Activated CD4-positive, alpha-beta memory T cell treated with anti-CD3 and anti-CD28 coated beads for 36 hours (primary cell): ENCODE measurements around the gene NOS1AP. TPM values are rescaled to one million over a fixed set of nuclear protein-coding genes. Genes with fewer than 3 reads are reported as not detected.

Experiments
- CTCF ChIA-PET: fragments of 350-600 bp; sonication (Branson Sonifier 250); formaldehyde crosslinking; loops from one replicate; lab custom pipeline; 2021; ENCODE audit warnings: antibody characterized with exemption, inconsistent platforms; lab: Charles Lee
- POLR2A ChIA-PET: fragments of 350-600 bp; sonication (Branson Sonifier 250); formaldehyde crosslinking; loops from one replicate; lab custom pipeline; 2021; ENCODE audit warnings: antibody characterized with exemption; lab: Charles Lee
- DNase-seq: peaks from one replicate; pipeline ENCODE4 v3.0.0-alpha.2; 2020
- H3K27ac Mint-ChIP-seq: one replicate; pipeline ENCODE4 v1.8.0; 2021; ENCODE audit warnings: mixed read lengths
- H3K27me3 Mint-ChIP-seq: one replicate; pipeline ENCODE4 v1.8.0; 2021; ENCODE audit warnings: mixed read lengths
- H3K36me3 Mint-ChIP-seq: one replicate; pipeline ENCODE4 v1.8.0; 2021; ENCODE audit warnings: mixed read lengths
- H3K4me1 Mint-ChIP-seq: one replicate; pipeline ENCODE4 v1.8.0; 2021; ENCODE audit warnings: low read depth, mixed read lengths
- H3K4me3 Mint-ChIP-seq: one replicate; pipeline ENCODE4 v1.8.0; 2021; ENCODE audit warnings: mild to moderate bottlenecking, mixed read lengths
- H3K9me3 Mint-ChIP-seq: one replicate; pipeline ENCODE4 v1.8.0; 2021; ENCODE audit warnings: mixed read lengths
- intact Hi-C: fragments of 100-400 bp; cut with micrococcal nuclease; formaldehyde crosslinking; loops from one replicate; pipeline ENCODE4 v1.15.1; 2023
- total RNA-seq, 2 experiments: library from RNA; stranded (reverse); gene quantifications; one replicate each; pipeline ENCODE4 v1.2.3, GENCODE V29; 2021

The NOS1AP gene
- total RNA-seq, 2 experiments from 2014 or later, result 0.12 TPM; not detected in 1

DNA sequence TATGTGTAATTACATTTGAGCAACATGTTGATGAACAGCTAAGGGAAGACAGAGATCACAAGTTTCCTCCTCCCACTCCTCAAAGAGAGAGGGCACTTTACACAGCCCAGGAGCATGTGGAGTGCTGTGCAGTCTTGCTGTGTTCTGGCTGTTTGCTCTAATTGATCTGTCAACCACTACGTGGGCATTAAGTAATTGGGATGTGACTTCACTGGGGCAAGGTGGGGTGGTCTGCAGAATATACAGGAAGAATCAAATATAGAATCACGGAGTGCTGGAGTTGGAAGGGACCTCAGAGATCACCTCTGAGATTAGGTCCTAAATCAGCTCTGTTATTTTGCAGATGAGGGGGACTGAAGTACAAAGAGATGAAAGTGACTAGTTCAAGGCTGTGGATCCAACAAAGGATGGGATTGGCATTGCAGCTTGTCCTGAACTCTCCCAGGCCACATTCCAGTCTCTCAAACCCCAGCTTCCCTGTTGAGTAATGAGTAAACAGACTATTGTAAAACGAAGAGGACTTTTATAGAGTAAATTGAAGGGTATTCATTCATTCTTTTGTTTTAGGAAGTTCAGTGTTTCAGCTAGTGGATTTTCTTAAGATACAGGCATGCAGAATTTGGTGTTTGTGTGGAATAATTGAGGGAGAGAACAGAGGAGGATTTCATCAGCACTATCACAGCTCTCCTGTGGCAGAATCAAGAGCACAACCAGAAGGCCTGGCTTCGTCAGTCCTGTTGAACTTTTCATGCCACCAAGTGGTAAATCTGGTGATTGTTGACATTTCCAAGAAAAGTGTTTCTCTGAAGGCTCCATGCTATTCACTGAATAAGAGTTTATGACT, 22.4 kb downstream of the NOS1AP start:
- intact Hi-C loops, result no loop called here
- POLR2A ChIA-PET, result no interaction called here
- DNase-seq, result no peak
- Mint-ChIP-seq H3K9me3 (no peaks in the 10 kb centered on the region), H3K4me3 (no peak overlapping the region), H3K4me1 (no peaks in the 10 kb centered on the region), H3K36me3 (no peaks in the 10 kb centered on the region), H3K27me3 (peaks cover 5% of the 10 kb centered on the region), H3K27ac (no peak overlapping the region)
- CTCF ChIA-PET, result no interaction called here

DNA sequence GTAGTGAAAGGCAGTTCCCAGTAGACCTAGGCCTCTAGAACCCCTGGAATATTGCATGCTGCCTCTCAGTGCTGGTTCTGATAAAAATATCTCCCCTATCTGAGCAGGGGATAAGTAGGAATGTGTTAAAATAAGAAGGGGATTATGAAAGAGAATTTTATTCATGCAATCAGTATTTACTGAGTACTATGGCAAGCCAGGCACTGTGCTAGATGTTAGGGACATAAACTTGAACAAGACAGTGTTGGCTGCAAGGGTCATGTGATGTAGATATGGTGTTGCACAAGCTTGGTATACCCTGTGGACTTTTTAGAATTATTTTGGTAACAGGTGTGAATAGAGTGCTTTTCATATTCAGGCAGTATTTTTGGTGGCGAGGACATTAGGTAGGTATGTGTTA, 23.6 kb downstream of the NOS1AP start:
- no peak for DNase-seq
- Mint-ChIP-seq H3K4me3 (no peak overlapping the region), H3K36me3 (no peaks in the 10 kb centered on the region), H3K4me1 (no peaks in the 10 kb centered on the region), H3K27ac (no peak overlapping the region), H3K9me3 (no peaks in the 10 kb centered on the region), H3K27me3 (peaks cover 5% of the 10 kb centered on the region)
- POLR2A ChIA-PET, result no interaction called here
- CTCF ChIA-PET, result no interaction called here
- intact Hi-C loops, result no loop called here

DNA sequence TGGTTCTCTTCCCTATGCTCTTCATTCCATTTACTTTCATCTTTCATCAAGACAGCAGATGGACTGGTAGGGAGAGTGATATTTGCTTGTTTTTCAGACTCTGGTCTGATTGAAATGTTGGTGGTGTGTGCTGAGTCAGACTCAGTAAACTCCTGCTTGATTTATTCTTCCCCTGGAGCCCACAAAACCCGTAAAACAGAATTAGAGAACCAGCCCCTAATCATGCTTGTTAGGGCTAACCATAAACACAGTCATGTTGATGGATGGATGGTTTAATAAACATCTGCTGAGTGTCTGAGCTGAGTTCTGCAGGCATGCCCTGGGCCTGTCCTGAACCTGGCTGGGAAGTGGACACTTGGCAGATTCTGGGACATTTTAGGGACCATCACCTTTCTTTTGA, 24.8 kb downstream of the NOS1AP start:
- CTCF ChIA-PET, result no interaction called here
- Mint-ChIP-seq H3K27ac (no peak overlapping the region), H3K36me3 (no peaks in the 10 kb centered on the region)

DNA sequence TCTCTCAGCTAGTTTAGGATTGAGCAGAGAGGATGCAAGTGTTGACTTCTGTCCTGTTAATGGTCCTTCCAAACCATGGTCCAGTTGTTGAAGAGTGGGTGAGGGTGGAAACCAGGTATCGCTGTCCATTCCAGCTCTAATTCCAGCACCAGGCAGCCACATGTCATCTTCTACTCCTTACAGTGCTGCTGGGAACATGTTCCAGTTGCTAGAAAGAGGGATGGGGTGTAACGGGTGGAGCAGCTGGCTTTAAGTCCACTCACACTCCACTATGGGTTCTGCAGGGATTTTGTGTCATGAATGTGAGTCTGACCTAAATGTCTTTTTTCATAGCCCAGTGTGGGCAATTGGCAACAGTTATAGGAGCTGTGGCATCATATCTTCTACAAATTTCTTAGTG, 25.2 kb downstream of the NOS1AP start:
- H3K27ac Mint-ChIP-seq, result no peak overlapping the region
- CTCF ChIA-PET, result no interaction called here
- H3K4me3 Mint-ChIP-seq, result no peak overlapping the region
- peaks cover 6% of the 10 kb centered on the region for H3K27me3 Mint-ChIP-seq
- no peaks in the 10 kb centered on the region for H3K4me1 Mint-ChIP-seq
- POLR2A ChIA-PET, result no interaction called here
- DNase-seq, result no peak
- no peaks in the 10 kb centered on the region for H3K9me3 Mint-ChIP-seq
- intact Hi-C loops, result no loop called here
- H3K36me3 Mint-ChIP-seq, result no peaks in the 10 kb centered on the region

More for the DNA sequence above, 24.8 kb downstream of the NOS1AP start:
- intact Hi-C loops, result no loop called here
- Mint-ChIP-seq H3K4me1 (no peaks in the 10 kb centered on the region), H3K4me3 (no peak overlapping the region), H3K27me3 (peaks cover 8% of the 10 kb centered on the region), H3K9me3 (no peaks in the 10 kb centered on the region)
- POLR2A ChIA-PET, result no interaction called here
- DNase-seq, result no peak

GRCh38 chr1:162107911-162108310, 38.4 kb downstream of the NOS1AP start:
- intact Hi-C loops, result no loop called here
- POLR2A ChIA-PET, result no interaction called here

DNA sequence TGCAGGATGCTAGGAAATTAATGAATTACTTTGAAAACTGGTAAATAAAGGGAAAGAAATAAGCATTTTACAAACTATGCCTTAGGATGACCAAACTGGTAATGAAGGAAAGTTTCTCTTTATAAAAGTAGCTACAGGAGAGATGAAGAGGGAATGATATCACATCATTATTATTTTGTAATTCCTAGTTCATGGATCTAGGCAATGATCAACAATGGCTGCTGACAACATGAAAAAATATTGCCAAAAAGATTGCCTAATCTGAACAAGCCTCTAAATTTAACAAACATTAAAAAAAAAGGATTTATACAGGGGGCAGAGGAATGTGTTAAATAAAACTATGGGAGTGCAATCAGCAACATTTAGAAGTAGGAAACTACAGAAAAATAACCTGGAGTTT, 38.9 kb downstream of the NOS1AP start:
- POLR2A ChIA-PET, result no interaction called here
- peaks cover 35% of the 10 kb centered on the region for H3K27me3 Mint-ChIP-seq
- H3K9me3 Mint-ChIP-seq, result peaks cover 12% of the 10 kb centered on the region
- intact Hi-C loops, result no loop called here
- no peak overlapping the region for H3K27ac Mint-ChIP-seq
- H3K4me3 Mint-ChIP-seq, result no peak overlapping the region
- no peak for DNase-seq
- CTCF ChIA-PET, result no interaction called here
- H3K36me3 Mint-ChIP-seq, result no peaks in the 10 kb centered on the region
- H3K4me1 Mint-ChIP-seq, result no peaks in the 10 kb centered on the region

More at GRCh38 chr1:162107911-162108310, 38.4 kb downstream of the NOS1AP start:
- Mint-ChIP-seq H3K27me3 (peaks cover 36% of the 10 kb centered on the region), H3K27ac (no peak overlapping the region), H3K9me3 (peaks cover 12% of the 10 kb centered on the region), H3K36me3 (no peaks in the 10 kb centered on the region), H3K4me1 (no peaks in the 10 kb centered on the region), H3K4me3 (no peak overlapping the region)
- DNase-seq, result no peak
- CTCF ChIA-PET, result no interaction called here

GRCh38 chr1:162110910-162111309, 41.4 kb downstream of the NOS1AP start:
- Mint-ChIP-seq H3K27ac (no peak overlapping the region), H3K4me3 (no peak overlapping the region), H3K36me3 (no peaks in the 10 kb centered on the region), H3K4me1 (no peaks in the 10 kb centered on the region), H3K27me3 (peaks cover 24% of the 10 kb centered on the region), H3K9me3 (peaks cover 12% of the 10 kb centered on the region)
- intact Hi-C loops, result no loop called here
- no peak for DNase-seq
- ChIA-PET CTCF (no interaction called here), POLR2A (no interaction called here)

DNA sequence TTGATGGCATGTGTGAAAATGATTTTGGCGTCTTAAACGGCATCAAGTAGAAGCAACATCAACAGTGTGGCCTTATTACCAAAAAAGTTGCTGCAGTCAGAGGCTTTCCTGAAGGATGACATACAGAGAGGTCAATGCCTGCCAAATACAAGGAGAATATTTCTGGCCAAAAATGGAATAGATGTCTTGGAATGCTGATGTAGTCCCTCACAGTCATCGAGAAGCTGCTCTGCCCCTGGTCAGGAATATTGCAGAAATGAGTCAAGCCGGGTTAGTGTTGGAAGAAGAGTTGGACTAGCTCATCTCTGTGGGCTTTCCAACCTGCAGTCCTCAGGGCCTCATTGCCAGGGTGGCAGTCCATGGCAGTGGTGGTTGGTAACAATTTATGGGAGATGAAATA, 42.1 kb downstream of the NOS1AP start:
- ChIA-PET CTCF (no interaction called here), POLR2A (no interaction called here)
- Mint-ChIP-seq H3K4me3 (no peak overlapping the region), H3K27ac (no peak overlapping the region), H3K36me3 (no peaks in the 10 kb centered on the region), H3K27me3 (peaks cover 21% of the 10 kb centered on the region), H3K4me1 (no peaks in the 10 kb centered on the region), H3K9me3 (peaks cover 12% of the 10 kb centered on the region)
- intact Hi-C loops, result no loop called here
- DNase-seq, result no peak

GRCh38 chr1:162113419-162113818, 43.9 kb downstream of the NOS1AP start:
- peaks cover 14% of the 10 kb centered on the region for H3K27me3 Mint-ChIP-seq

DNA sequence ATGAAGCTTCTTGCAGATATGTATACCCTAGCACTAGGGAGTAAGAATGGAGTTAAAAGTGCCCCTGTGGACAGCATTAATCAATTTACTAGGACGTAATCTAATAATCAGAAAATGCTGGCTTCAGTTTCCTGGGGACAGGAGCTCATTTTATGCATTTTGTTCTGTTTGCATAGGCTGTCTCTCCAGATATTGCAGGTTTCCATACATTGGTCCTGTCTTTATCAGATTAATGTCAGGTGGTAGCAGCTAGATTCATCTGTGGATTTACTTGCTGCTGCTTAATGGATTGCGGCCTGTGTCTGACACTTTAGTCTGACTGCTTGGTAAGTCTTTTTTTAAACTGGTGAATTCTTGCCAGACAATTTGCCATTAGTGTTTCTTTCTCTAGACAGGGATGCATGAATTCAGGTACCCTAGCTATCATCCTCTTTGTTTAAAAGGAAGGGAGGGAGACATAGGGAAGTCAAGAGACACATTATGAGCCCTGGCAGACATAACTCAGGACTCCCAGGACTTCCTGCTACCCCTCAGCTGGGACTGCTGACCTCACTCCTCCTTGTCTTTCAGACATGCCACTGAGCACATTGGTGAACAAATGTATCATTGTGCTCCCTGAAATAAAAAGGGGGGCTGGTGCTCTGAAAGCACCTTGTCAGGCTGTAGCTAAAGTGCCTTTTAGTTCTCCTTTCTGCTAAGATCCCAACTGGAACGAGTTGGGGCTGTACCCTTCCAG, 47.7 kb downstream of the NOS1AP start:
- Mint-ChIP-seq H3K36me3 (no peaks in the 10 kb centered on the region), H3K9me3 (no peaks in the 10 kb centered on the region), H3K4me3 (no peak overlapping the region), H3K27me3 (peaks cover 9% of the 10 kb centered on the region), H3K4me1 (no peaks in the 10 kb centered on the region), H3K27ac (no peak overlapping the region)
- ChIA-PET CTCF (no interaction called here), POLR2A (no interaction called here)
- intact Hi-C loops, result no loop called here
- DNase-seq, result no peak

More at GRCh38 chr1:162113419-162113818, 43.9 kb downstream of the NOS1AP start:
- intact Hi-C loops, result no loop called here
- no peaks in the 10 kb centered on the region for H3K4me1 Mint-ChIP-seq
- POLR2A ChIA-PET, result no interaction called here
- H3K36me3 Mint-ChIP-seq, result no peaks in the 10 kb centered on the region
- H3K27ac Mint-ChIP-seq, result no peak overlapping the region
- H3K4me3 Mint-ChIP-seq, result no peak overlapping the region
- DNase-seq, result no peak
- H3K9me3 Mint-ChIP-seq, result peaks cover 9% of the 10 kb centered on the region
- CTCF ChIA-PET, result no interaction called here

DNA sequence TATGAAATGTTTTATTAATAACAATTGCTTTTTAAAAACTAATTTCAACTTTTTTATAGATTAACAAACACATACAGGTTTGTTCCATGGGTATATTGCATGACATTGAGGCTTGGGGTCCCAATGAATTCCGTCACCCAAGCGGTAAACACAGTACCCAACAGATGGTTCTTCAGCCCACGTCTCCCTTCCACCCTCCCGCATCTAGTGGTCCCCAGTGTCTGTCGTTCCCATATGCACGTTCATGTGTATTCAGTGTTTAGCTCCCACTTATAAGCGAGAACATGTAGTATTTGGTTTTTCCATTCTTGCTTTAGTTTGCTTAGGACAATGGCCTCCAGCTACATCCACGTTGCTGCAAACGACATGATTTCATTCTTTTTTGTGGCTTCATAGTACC, 48.6 kb downstream of the NOS1AP start:
- Mint-ChIP-seq H3K36me3 (no peaks in the 10 kb centered on the region), H3K9me3 (no peaks in the 10 kb centered on the region), H3K4me3 (no peak overlapping the region), H3K27ac (no peak overlapping the region), H3K27me3 (peaks cover 9% of the 10 kb centered on the region), H3K4me1 (no peaks in the 10 kb centered on the region)
- intact Hi-C loops, result no loop called here
- CTCF ChIA-PET, result no interaction called here
- POLR2A ChIA-PET, result no interaction called here
- DNase-seq, result no peak

DNA sequence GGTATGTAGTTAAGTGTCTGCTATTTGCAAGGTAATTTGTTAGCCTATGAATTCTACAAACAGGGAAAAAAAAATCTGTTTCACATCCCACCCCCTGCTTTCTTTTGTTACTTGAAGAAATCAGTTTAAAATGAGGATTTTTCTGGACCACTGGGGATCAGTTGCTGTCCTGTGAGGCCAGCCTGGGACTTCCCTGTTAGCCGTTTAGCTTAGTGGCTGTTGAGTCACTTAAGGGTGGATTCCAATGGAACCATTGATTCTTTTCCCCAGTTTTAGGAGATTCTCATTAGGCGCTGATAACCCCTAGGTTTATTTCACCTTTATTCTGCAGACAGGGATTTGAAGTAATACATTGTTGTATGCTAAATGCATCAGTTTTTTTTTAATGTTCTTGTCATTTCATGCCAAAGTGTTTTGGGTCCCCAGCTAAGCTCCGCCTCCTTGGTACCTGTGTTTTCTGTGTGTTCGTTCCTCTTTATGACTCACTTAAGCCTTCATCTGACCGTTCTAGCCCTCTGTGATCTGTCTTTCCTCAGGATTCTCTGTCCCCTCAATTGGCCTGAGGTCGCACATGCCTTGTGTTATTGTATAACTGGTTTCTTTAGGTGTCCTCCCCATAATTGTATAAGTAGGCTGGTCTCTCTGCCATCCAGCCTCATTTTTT, 59.3 kb downstream of the NOS1AP start:
- ChIA-PET POLR2A (no interaction called here), CTCF (no interaction called here)
- DNase-seq, result no peak
- H3K27ac Mint-ChIP-seq, result no peak overlapping the region
- H3K4me3 Mint-ChIP-seq, result no peak overlapping the region
- H3K36me3 Mint-ChIP-seq, result no peaks in the 10 kb centered on the region
- no peaks in the 10 kb centered on the region for H3K9me3 Mint-ChIP-seq
- intact Hi-C loops, result no loop called here
- H3K4me1 Mint-ChIP-seq, result no peaks in the 10 kb centered on the region
- H3K27me3 Mint-ChIP-seq, result peaks cover 13% of the 10 kb centered on the region
